CD4-positive, alpha-beta T cell (primary cell): ENCODE measurements around the gene JUP. TPM values are rescaled to one million over a fixed set of nuclear protein-coding genes. Genes with fewer than 3 reads are reported as not detected.

Experiments used
- ATAC-seq: fragments of 200-7000 bp; cut with Tn5 transposase; one replicate; pipeline ENCODE4 v1.10.0; 2022; ENCODE audit warnings: mild to moderate bottlenecking; ENCODE audit not compliant: poor library complexity
- CTCF ChIA-PET: fragments of 350-600 bp; sonication (Branson Sonifier 250); formaldehyde crosslinking; loops from one replicate; lab custom pipeline; 2021; ENCODE audit warnings: antibody characterized with exemption, inconsistent platforms; lab: Charles Lee
- POLR2A ChIA-PET: fragments of 350-600 bp; sonication (Branson Sonifier 250); formaldehyde crosslinking; loops from one replicate; lab custom pipeline; 2021; ENCODE audit warnings: antibody characterized with exemption, inconsistent platforms; lab: Charles Lee
- DNase-seq, 14 experiments: peaks; one replicate each; pipeline ENCODE4 v3.0.0-alpha.2; 2013 to 2020; ENCODE audit warnings: mixed read lengths in 2 of 14
- H3K27ac ChIP-seq, 2 donors: one replicate each; pipeline versions ENCODE4 v1.5.1 to v1.7.0; 2013; ENCODE audit warnings: low read length in 2 of 2, low read depth in 1 of 2, mild to moderate bottlenecking in 1 of 2
- H3K27me3 ChIP-seq, 2 experiments: 1 replicate in 1 of 2; 2 replicates in 1 of 2; pipeline versions ENCODE4 v1.6.1 to v1.7.0; 2013; ENCODE audit warnings: low read length in 2 of 2, control low read depth in 1 of 2, mild to moderate bottlenecking in 1 of 2, moderate library complexity in 1 of 2; ENCODE audit not compliant: insufficient read depth in 2 of 2, control insufficient read depth in 1 of 2
- H3K36me3 ChIP-seq: one replicate; pipeline ENCODE4 v1.6.1; 2013; ENCODE audit warnings: low read length, control low read depth; ENCODE audit not compliant: insufficient read depth
- H3K4me1 ChIP-seq: one replicate; pipeline ENCODE4 v1.6.1; 2013; ENCODE audit warnings: low read length, control low read depth; ENCODE audit not compliant: insufficient read depth
- H3K4me3 ChIP-seq: one replicate; pipeline ENCODE4 v1.5.1; 2013; ENCODE audit warnings: mild to moderate bottlenecking, low read length, moderate library complexity
- H3K9me3 ChIP-seq, 2 experiments: 1 replicate in 1 of 2; 2 replicates in 1 of 2; pipeline versions ENCODE4 v1.6.1 to v1.7.0; 2013; ENCODE audit warnings: low read length in 2 of 2, mild to moderate bottlenecking in 2 of 2, control low read depth in 1 of 2, moderate library complexity in 1 of 2; ENCODE audit not compliant: control insufficient read depth in 1 of 2, insufficient read depth in 1 of 2
- H3K27ac Mint-ChIP-seq: one replicate; pipeline ENCODE4 v1.8.0; 2020; ENCODE audit warnings: mixed read lengths
- H3K27me3 Mint-ChIP-seq: one replicate; pipeline ENCODE4 v1.8.0; 2021; ENCODE audit warnings: mixed read lengths
- H3K36me3 Mint-ChIP-seq: one replicate; pipeline ENCODE4 v1.8.0; 2021; ENCODE audit warnings: low read depth, mixed read lengths
- H3K4me1 Mint-ChIP-seq: one replicate; pipeline ENCODE4 v1.8.0; 2021; ENCODE audit warnings: low read depth, mixed read lengths
- H3K4me3 Mint-ChIP-seq: one replicate; pipeline ENCODE4 v1.8.0; 2020; ENCODE audit warnings: mild to moderate bottlenecking, mixed read lengths
- H3K9me3 Mint-ChIP-seq: one replicate; pipeline ENCODE4 v1.8.0; 2020; ENCODE audit warnings: mixed read lengths
- CTCF ChIP-seq: fragments of 200-600 bp; IDR thresholded peaks from one replicate; pipeline ENCODE4 v1.8.0; 2022; ENCODE audit warnings: antibody characterized with exemption, mild to moderate bottlenecking
- intact Hi-C, 2 experiments: fragments of 100-400 bp; cut with DNase I in 1 of 2; cut with micrococcal nuclease in 1 of 2; formaldehyde crosslinking; loops; one replicate each; pipeline versions ENCODE4 v1.15.1 to v1.9.0; 2023 to 2025; cut with DNase I, micrococcal nuclease
- total RNA-seq, 174 experiments: library from RNA in 2 of 174; stranded (reverse) in 2 of 174; gene quantifications; one replicate each; pipeline ENCODE4 v1.2.3 and lab custom pipeline; 2021 to 2026

JUP gene
- total RNA-seq, 2 experiments from 2014 or later = 0.88 to 1.1 TPM

GRCh38 chr17:41824086-41824485, 37.6 kb upstream of the JUP start:
- H3K36me3 ChIP-seq = peaks cover 5% of the 10 kb centered on the region
- Mint-ChIP-seq H3K36me3 (peaks cover 9% of the 10 kb centered on the region), H3K27ac (no peak overlapping the region), H3K4me1 (no peaks in the 10 kb centered on the region), H3K4me3 (no peak overlapping the region), H3K9me3 (no peaks in the 10 kb centered on the region), H3K27me3 (no peaks in the 10 kb centered on the region)
- no peaks in the 10 kb centered on the region for H3K4me1 ChIP-seq
- DNase-seq = no peak
- no peak for TF ChIP-seq CTCF
- no peaks in the 10 kb centered on the region for H3K27me3 ChIP-seq
- no peaks in the 10 kb centered on the region for H3K9me3 ChIP-seq
- H3K27ac ChIP-seq = no peak overlapping the region
- no peak overlapping the region for H3K4me3 ChIP-seq
- intact Hi-C loops = no loop called here
- no peak for ATAC-seq
- ChIA-PET POLR2A (no interaction called here), CTCF (no interaction called here)

GRCh38 chr17:41823580-41823979, 37.1 kb upstream of the JUP start:
- TF ChIP-seq CTCF = no peak
- Mint-ChIP-seq H3K4me1 (no peaks in the 10 kb centered on the region), H3K4me3 (no peak overlapping the region), H3K36me3 (peaks cover 9% of the 10 kb centered on the region), H3K27ac (no peak overlapping the region), H3K27me3 (no peaks in the 10 kb centered on the region), H3K9me3 (no peaks in the 10 kb centered on the region)
- ATAC-seq (no peak), DNase-seq (no peak)
- intact Hi-C loops = no loop called here
- Histone ChIP-seq H3K36me3 (peaks cover 3% of the 10 kb centered on the region), H3K27me3 (no peaks in the 10 kb centered on the region), H3K4me3 (no peak overlapping the region), H3K9me3 (no peaks in the 10 kb centered on the region), H3K4me1 (no peaks in the 10 kb centered on the region), H3K27ac (no peak overlapping the region)
- CTCF ChIA-PET = no interaction called here
- POLR2A ChIA-PET = no interaction called here

- Mint-ChIP-seq H3K36me3 (peaks cover 9% of the 10 kb centered on the region), H3K9me3 (no peaks in the 10 kb centered on the region), H3K27me3 (no peaks in the 10 kb centered on the region), H3K4me3 (no peak overlapping the region), H3K4me1 (no peaks in the 10 kb centered on the region), H3K27ac (no peak overlapping the region)
- no peak for ATAC-seq
- ChIA-PET POLR2A (no interaction called here), CTCF (no interaction called here)
- Histone ChIP-seq H3K4me3 (no peak overlapping the region), H3K4me1 (no peaks in the 10 kb centered on the region), H3K36me3 (peaks cover 2% of the 10 kb centered on the region), H3K9me3 (no peaks in the 10 kb centered on the region), H3K27me3 (no peaks in the 10 kb centered on the region), H3K27ac (no peak overlapping the region)
- TF ChIP-seq CTCF = no peak
- intact Hi-C loops = no loop called here
- DNase-seq = no peak
Measured at GRCh38 chr17:41823141-41823524, 36.6 kb upstream of the JUP start.
